ENCODE measurements around the gene MMEL1. TPM values are rescaled to one million over a fixed set of nuclear protein-coding genes. Genes with fewer than 3 reads are reported as not detected.

MMEL1 gene
- total RNA-seq, 1 experiment from 2014 or later = not detected

- no peak overlapping the region for H3K27ac Mint-ChIP-seq
- CTCF ChIA-PET = no interaction called here
- no peak overlapping the region for H3K4me3 Mint-ChIP-seq
- POLR2A ChIA-PET = no interaction called here
- DNase-seq (ENCODE audit: low spot score) = no peak
- peaks cover 46% of the 10 kb centered on the region for H3K27me3 Mint-ChIP-seq (ENCODE audit: low read depth)
- TF ChIP-seq CREM (CRISPR knock-in tag; IDR thresholded peaks at IDR 0.05) (no peak), HMGXB4 (CRISPR knock-in tag; IDR thresholded peaks at IDR 0.05) (no peak), CBFB (CRISPR knock-in tag; IDR thresholded peaks at IDR 0.05; ENCODE audit: low read depth) (no peak), ATF1 (CRISPR knock-in tag; IDR thresholded peaks at IDR 0.05) (no peak), MXD4 (CRISPR knock-in tag; IDR thresholded peaks at IDR 0.05; ENCODE audit: borderline replicate concordance) (no peak), SP1 (CRISPR knock-in tag; conservative IDR thresholded peaks at IDR 0.05) (no peak), RORB (CRISPR knock-in tag; IDR thresholded peaks at IDR 0.05) (no peak), NR3C1 (CRISPR knock-in tag; conservative IDR thresholded peaks at IDR 0.05; ENCODE audit: low read depth) (no peak), ZNF425 (CRISPR knock-in tag; conservative IDR thresholded peaks at IDR 0.05) (no peak), ZNF416 (CRISPR knock-in tag; IDR thresholded peaks at IDR 0.05) (no peak), GTF2I (CRISPR knock-in tag; conservative IDR thresholded peaks at IDR 0.05) (no peak), ZNF281 (CRISPR knock-in tag; IDR thresholded peaks at IDR 0.05) (no peak), PREB (CRISPR knock-in tag; IDR thresholded peaks at IDR 0.05; ENCODE audit: borderline replicate concordance) (no peak), TEAD1 (CRISPR knock-in tag; IDR thresholded peaks at IDR 0.05) (no peak), ZNF263 (CRISPR knock-in tag; IDR thresholded peaks at IDR 0.05; ENCODE audit: low read depth) (no peak), IRF2 (CRISPR knock-in tag; IDR thresholded peaks at IDR 0.05; ENCODE audit: borderline replicate concordance, low read depth) (no peak)
- H3K9me3 Mint-ChIP-seq = peaks cover 20% of the 10 kb centered on the region
- H3K4me1 Mint-ChIP-seq = no peaks in the 10 kb centered on the region; the same call in 1 of the 2 replicates
- ATAC-seq = no peak
- H3K36me3 Mint-ChIP-seq = peaks cover 12% of the 10 kb centered on the region
Measured at GRCh38 chr1:2639607-2640521, 7.0 kb upstream of the MMEL1 start.

GRCh38 chr1:2639203-2639602 is 6.4 kb upstream of the MMEL1 start:
- H3K4me1 Mint-ChIP-seq = no peaks in the 10 kb centered on the region; the same call in 1 of the 2 replicates
- H3K27ac Mint-ChIP-seq = no peak overlapping the region
- CTCF ChIA-PET = no interaction called here
- peaks cover 40% of the 10 kb centered on the region for H3K27me3 Mint-ChIP-seq (ENCODE audit: low read depth)
- peaks cover 12% of the 10 kb centered on the region for H3K36me3 Mint-ChIP-seq
- H3K9me3 Mint-ChIP-seq = peaks cover 18% of the 10 kb centered on the region
- no peak for DNase-seq (ENCODE audit: low spot score)
- POLR2A ChIA-PET = no interaction called here
- no peak overlapping the region for H3K4me3 Mint-ChIP-seq
- no peak for ATAC-seq
- TF ChIP-seq ESRRA (CRISPR knock-in tag; IDR thresholded peaks at IDR 0.05; ENCODE audit: borderline replicate concordance) (no peak), ZNF512 (CRISPR knock-in tag; IDR thresholded peaks at IDR 0.05; ENCODE audit: borderline replicate concordance) (no peak), ZNF281 (CRISPR knock-in tag; IDR thresholded peaks at IDR 0.05) (no peak)
